ENCODE measurements around the gene FFAR3. TPM values are rescaled to one million over a fixed set of nuclear protein-coding genes. Genes with fewer than 3 reads are reported as not detected.

Gene FFAR3
- polyA plus RNA-seq, 1 donor (not counting 4 experiments of a cell fraction or from before 2014, with no cell fraction given): not detected

DNA sequence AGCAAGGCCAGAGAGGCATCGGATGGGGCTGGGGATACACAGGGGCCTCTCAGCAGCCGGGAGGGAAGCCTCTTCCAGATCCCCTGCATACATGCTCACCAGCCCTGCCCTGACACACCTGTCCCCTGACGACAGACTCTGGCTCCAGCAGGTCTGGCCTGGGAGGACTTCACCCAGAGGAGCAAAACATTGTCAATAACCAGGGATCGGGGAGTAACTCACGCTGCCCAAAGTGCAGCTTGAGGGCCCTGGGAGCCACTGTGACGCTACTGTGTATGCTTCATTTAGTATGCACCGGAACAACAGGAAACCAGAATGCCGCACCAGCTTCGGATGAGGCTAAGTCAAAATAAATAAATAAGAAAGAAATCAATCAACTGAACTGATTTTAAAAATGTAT lies 41.7 kb upstream of the FFAR3 start:
- Histone ChIP-seq H3K27ac (ENCODE audit: control insufficient read depth, insufficient read depth, low read length) (no peak overlapping the region), H3K9ac (ENCODE audit: control insufficient read depth, extremely low read depth, insufficient read depth, low read length) (no peak overlapping the region), H3K4me3 (ENCODE audit: control insufficient read depth in 2 of 3, extremely low read depth in 1 of 3, insufficient read depth in 2 of 3, low read depth in 1 of 3, low read length in 3 of 3) (no peak overlapping the region), H2AFZ (ENCODE audit: control insufficient read depth, low read length) (no peak overlapping the region), H3K79me2 (ENCODE audit: control insufficient read depth, insufficient read depth, low read length) (no peaks in the 10 kb centered on the region), H3K9me3 (ENCODE audit: control insufficient read depth, low read depth, low read length) (no peaks in the 10 kb centered on the region), H3K27me3 (ENCODE audit: control insufficient read depth, extremely low read depth, insufficient read depth, low read length) (no peaks in the 10 kb centered on the region), H3K4me1 (ENCODE audit: control insufficient read depth, extremely low read depth, insufficient read depth, low read length) (peaks cover 19% of the 10 kb centered on the region), H4K20me1 (ENCODE audit: control insufficient read depth, extremely low read depth, insufficient read depth, low read length) (no peaks in the 10 kb centered on the region), H3K36me3 (ENCODE audit: control insufficient read depth in 2 of 2, extremely low read depth in 1 of 2, insufficient read depth in 2 of 2, low read length in 2 of 2) (no peaks in the 10 kb centered on the region), H3K4me2 (ENCODE audit: control insufficient read depth, extremely low read depth, insufficient read depth, low read depth, low read length) (no peak overlapping the region), H3K9me1 (ENCODE audit: control insufficient read depth, extremely low read depth, insufficient read depth, low read length) (no peaks in the 10 kb centered on the region)
- FAIRE-seq: no peak
- dilution Hi-C loops (cut with MboI; ENCODE audit: extremely low pct_ligation_motif_present, low sequenced_read_pairs): no loop called here
- TF ChIP-seq, protein P1, sequence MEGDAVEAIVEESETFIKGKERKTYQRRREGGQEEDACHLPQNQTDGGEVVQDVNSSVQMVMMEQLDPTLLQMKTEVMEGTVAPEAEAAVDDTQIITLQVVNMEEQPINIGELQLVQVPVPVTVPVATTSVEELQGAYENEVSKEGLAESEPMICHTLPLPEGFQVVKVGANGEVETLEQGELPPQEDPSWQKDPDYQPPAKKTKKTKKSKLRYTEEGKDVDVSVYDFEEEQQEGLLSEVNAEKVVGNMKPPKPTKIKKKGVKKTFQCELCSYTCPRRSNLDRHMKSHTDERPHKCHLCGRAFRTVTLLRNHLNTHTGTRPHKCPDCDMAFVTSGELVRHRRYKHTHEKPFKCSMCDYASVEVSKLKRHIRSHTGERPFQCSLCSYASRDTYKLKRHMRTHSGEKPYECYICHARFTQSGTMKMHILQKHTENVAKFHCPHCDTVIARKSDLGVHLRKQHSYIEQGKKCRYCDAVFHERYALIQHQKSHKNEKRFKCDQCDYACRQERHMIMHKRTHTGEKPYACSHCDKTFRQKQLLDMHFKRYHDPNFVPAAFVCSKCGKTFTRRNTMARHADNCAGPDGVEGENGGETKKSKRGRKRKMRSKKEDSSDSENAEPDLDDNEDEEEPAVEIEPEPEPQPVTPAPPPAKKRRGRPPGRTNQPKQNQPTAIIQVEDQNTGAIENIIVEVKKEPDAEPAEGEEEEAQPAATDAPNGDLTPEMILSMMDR (optimal IDR thresholded peaks at IDR 0.05 in 1 of 3, IDR thresholded peaks at IDR 0.05 in 1 of 3, conservative IDR thresholded peaks at IDR 0.05 in 1 of 3; ENCODE audit: extremely low read depth in 1 of 3, insufficient read depth in 2 of 3, low read length in 3 of 3): no peak
- TF ChIP-seq EZH2 (IDR thresholded peaks at IDR 0.05; ENCODE audit: low read length): no peak
- no peak for DNase-seq (ENCODE audit: low read depth, low spot score)

DNA sequence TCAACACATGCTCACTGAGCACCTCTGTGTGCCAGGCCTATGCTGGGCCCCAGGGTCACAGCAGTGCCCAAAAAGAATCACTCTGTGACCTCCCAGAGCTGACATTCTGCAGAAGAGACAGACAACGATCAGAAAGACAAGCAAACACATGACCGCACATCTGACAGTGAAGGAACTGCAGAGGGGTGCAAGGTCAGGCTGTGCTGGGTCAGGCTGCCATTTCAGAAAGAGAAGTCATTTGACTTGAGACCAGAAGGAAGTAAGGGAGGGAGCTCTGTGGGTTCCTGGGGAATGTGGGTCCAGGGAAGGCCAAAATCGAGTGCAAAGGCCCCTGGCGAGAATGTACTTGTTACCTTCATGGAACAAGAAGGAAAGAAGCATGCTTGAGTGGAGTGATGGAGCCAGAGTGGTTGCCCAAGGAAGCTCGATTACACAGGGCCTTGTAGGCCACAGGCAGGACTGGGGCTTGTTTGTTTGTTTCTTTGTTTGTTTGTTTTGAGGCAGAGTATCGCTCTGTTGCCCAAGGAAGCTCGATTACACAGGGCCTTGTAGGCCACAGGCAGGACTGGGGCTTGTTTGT lies 40.7 kb upstream of the FFAR3 start:
- no peak overlapping the region for H3K4me2 ChIP-seq (ENCODE audit: control insufficient read depth, extremely low read depth, insufficient read depth, low read depth, low read length)
- peaks cover 19% of the 10 kb centered on the region for H3K4me1 ChIP-seq (ENCODE audit: control insufficient read depth, extremely low read depth, insufficient read depth, low read length)
- no peak overlapping the region for H3K4me3 ChIP-seq (ENCODE audit: control insufficient read depth in 2 of 3, extremely low read depth in 1 of 3, insufficient read depth in 2 of 3, low read depth in 1 of 3, low read length in 3 of 3)
- H3K79me2 ChIP-seq (ENCODE audit: control insufficient read depth, insufficient read depth, low read length): no peaks in the 10 kb centered on the region
- H3K9me3 ChIP-seq (ENCODE audit: control insufficient read depth, low read depth, low read length): no peaks in the 10 kb centered on the region
- DNase-seq (ENCODE audit: low read depth, low spot score) (no peak), FAIRE-seq (no peak)
- dilution Hi-C loops (cut with MboI; ENCODE audit: extremely low pct_ligation_motif_present, low sequenced_read_pairs): no loop called here
- no peak overlapping the region for H3K9ac ChIP-seq (ENCODE audit: control insufficient read depth, extremely low read depth, insufficient read depth, low read length)
- H3K9me1 ChIP-seq (ENCODE audit: control insufficient read depth, extremely low read depth, insufficient read depth, low read length): no peaks in the 10 kb centered on the region
- H3K27me3 ChIP-seq (ENCODE audit: control insufficient read depth, extremely low read depth, insufficient read depth, low read length): no peaks in the 10 kb centered on the region
- H2AFZ ChIP-seq (ENCODE audit: control insufficient read depth, low read length): no peak overlapping the region
- no peak overlapping the region for H3K27ac ChIP-seq (ENCODE audit: control insufficient read depth, insufficient read depth, low read length)
- no peaks in the 10 kb centered on the region for H4K20me1 ChIP-seq (ENCODE audit: control insufficient read depth, extremely low read depth, insufficient read depth, low read length)
- no peaks in the 10 kb centered on the region for H3K36me3 ChIP-seq (ENCODE audit: control insufficient read depth in 2 of 2, extremely low read depth in 1 of 2, insufficient read depth in 2 of 2, low read length in 2 of 2)
- TF ChIP-seq, protein P1 (optimal IDR thresholded peaks at IDR 0.05 in 1 of 3, IDR thresholded peaks at IDR 0.05 in 1 of 3, conservative IDR thresholded peaks at IDR 0.05 in 1 of 3; ENCODE audit: extremely low read depth in 1 of 3, insufficient read depth in 2 of 3, low read length in 3 of 3): no peak
- TF ChIP-seq EZH2 (IDR thresholded peaks at IDR 0.05; ENCODE audit: low read length): no peak
